MCF 10A (cell line): ENCODE results near the gene XIAP. TPM values are rescaled to one million over a fixed set of nuclear protein-coding genes. Genes with fewer than 3 reads are reported as not detected.

Experiments used
- BruUV-seq: library from RNA; stranded (reverse); fragments of 400-500 nt; replicated peaks from 2 replicates; lab custom pipeline; 2021; lab: Mats Ljungman, UMichigan
- CTCF ChIA-PET: fragments of 300-600 bp; sonication (Branson Sonifier 250); formaldehyde crosslinking; extraction: SDS; loops from one replicate; lab custom pipeline; 2021; ENCODE audit warnings: antibody characterized with exemption, inconsistent platforms; lab: Yijun Ruan, JAX
- POLR2A ChIA-PET: fragments of 300-600, 350-650 bp; sonication (Branson Sonifier 250); formaldehyde crosslinking; extraction: SDS; loops from one replicate; lab custom pipeline; 2020; ENCODE audit warnings: antibody characterized with exemption, inconsistent platforms; lab: Yijun Ruan, JAX
- DNase-seq: peaks from one replicate; pipeline ENCODE4 v3.0.0-alpha.2; 2018; ENCODE audit not compliant: unreplicated experiment
- H3K27ac Mint-ChIP-seq: one replicate; pipeline ENCODE4 v1.8.0; 2022; ENCODE audit warnings: mild to moderate bottlenecking, low read depth, mixed read lengths; ENCODE audit not compliant: unreplicated experiment
- H3K27me3 Mint-ChIP-seq: one replicate; pipeline ENCODE4 v1.8.0; 2022; ENCODE audit warnings: mixed read lengths; ENCODE audit not compliant: insufficient read depth, unreplicated experiment
- H3K36me3 Mint-ChIP-seq: one replicate; pipeline ENCODE4 v1.8.0; 2022; ENCODE audit warnings: mild to moderate bottlenecking, moderate library complexity, mixed read lengths; ENCODE audit not compliant: insufficient read depth, unreplicated experiment
- H3K4me1 Mint-ChIP-seq: one replicate; pipeline ENCODE4 v1.8.0; 2022; ENCODE audit warnings: mixed read lengths; ENCODE audit not compliant: insufficient read depth, unreplicated experiment
- H3K4me3 Mint-ChIP-seq: one replicate; pipeline ENCODE4 v1.8.0; 2022; ENCODE audit warnings: mild to moderate bottlenecking, moderate library complexity, mixed read lengths; ENCODE audit not compliant: unreplicated experiment
- H3K9me3 Mint-ChIP-seq: one replicate; pipeline ENCODE4 v1.8.0; 2022; ENCODE audit warnings: mixed read lengths; ENCODE audit not compliant: unreplicated experiment
- CTCF ChIP-seq: fragments of 200-600 bp; IDR thresholded peaks from one replicate; pipeline ENCODE4 v1.8.0; 2022; ENCODE audit warnings: antibody characterized with exemption, mild to moderate bottlenecking; ENCODE audit not compliant: unreplicated experiment
- intact Hi-C: fragments of 100-400 bp; cut with micrococcal nuclease; formaldehyde crosslinking; loops from 2 replicates; pipeline ENCODE4 v1.14.1; 2022
- total RNA-seq: library from RNA; stranded (reverse); gene quantifications from 2 replicates; pipeline ENCODE4 v1.2.3, GENCODE V29; 2022

The XIAP gene
- total RNA-seq, 1 experiment from 2014 or later, result 62.9 TPM

GRCh38 chrX:123959281-123960063 is 99.6 kb downstream of the XIAP start:
- H3K4me3 Mint-ChIP-seq, result peak overlapping the region; percentile 92
- no peak for TF ChIP-seq CTCF
- H3K36me3 Mint-ChIP-seq, result peaks cover 7% of the 10 kb centered on the region
- no peaks in the 10 kb centered on the region for H3K4me1 Mint-ChIP-seq
- TSS peak; percentile 66 for BruUV-seq
- intact Hi-C loops, result loop anchor here (1.0 kb wide), 3 partner anchors 17 to 126 kb away; partner anchors contain the start of gene XIAP
- H3K27ac Mint-ChIP-seq, result peak overlapping the region; percentile 99
- ChIA-PET POLR2A (interaction anchor here (0.7 to 3.2 kb wide), 18 partner anchors 8 to 126 kb away, joined by 3 to 22 read pairs (median 5); partner anchors contain the start of gene XIAP), CTCF (interaction anchor here (0.6 to 3.6 kb wide), 9 partner anchors 11 to 657 kb away, joined by 3 to 20 read pairs (median 3); no protein-coding TSS in a partner anchor)
- no peaks in the 10 kb centered on the region for H3K27me3 Mint-ChIP-seq
- no peaks in the 10 kb centered on the region for H3K9me3 Mint-ChIP-seq
- DNase-seq, result peak; percentile 53

- peaks cover 7% of the 10 kb centered on the region for H3K36me3 Mint-ChIP-seq
- H3K4me1 Mint-ChIP-seq, result no peaks in the 10 kb centered on the region
- no peaks in the 10 kb centered on the region for H3K27me3 Mint-ChIP-seq
- ChIA-PET CTCF (interaction anchor here (0.6 to 3.6 kb wide), 5 partner anchors 20 to 128 kb away, joined by 3 to 20 read pairs (median 3); no protein-coding TSS in a partner anchor), POLR2A (interaction anchor here (1.1 to 3.2 kb wide), 5 partner anchors 16 to 125 kb away, joined by 3 to 22 read pairs (median 3); partner anchors contain the start of gene XIAP)
- TSS peak; percentile 18 for BruUV-seq
- no peak for DNase-seq
- H3K9me3 Mint-ChIP-seq, result no peaks in the 10 kb centered on the region
- no peak for TF ChIP-seq CTCF
- peak overlapping the region; percentile 92 for H3K4me3 Mint-ChIP-seq
- intact Hi-C loops, result loop anchor here (1.0 kb wide), 3 partner anchors 15 to 128 kb away; partner anchors contain the start of gene XIAP
- peak overlapping the region; percentile 99 for H3K27ac Mint-ChIP-seq
Measured at GRCh38 chrX:123960956-123961267, 101.1 kb downstream of the XIAP start.

GRCh38 chrX:123961268-123962005 is 101.6 kb downstream of the XIAP start, which contains the start of gene STAG2:
Gene STAG2, plus strand, starts transcription at chrX:123961706. Its CDS starts 60,922 bp downstream, at chrX:124022628.
- intact Hi-C loops, result no loop called here
- DNase-seq, result peak; percentile 90
- Mint-ChIP-seq H3K27me3 (no peaks in the 10 kb centered on the region), H3K4me3 (peak within 1 kb of the TSS; percentile 92), H3K9me3 (no peaks in the 10 kb centered on the region), H3K27ac (peak within 1 kb of the TSS; percentile 99), H3K36me3 (peaks cover 7% of the 10 kb centered on the region), H3K4me1 (no peaks in the 10 kb centered on the region)
- CTCF ChIA-PET, result interaction anchor here (0.8 kb wide), 1 partner anchor 102 kb away, joined by 7 read pairs; no protein-coding TSS in a partner anchor
- no TSS peak for BruUV-seq
- POLR2A ChIA-PET, result interaction anchor here (0.7 to 3.2 kb wide), 7 partner anchors 15 to 1243 kb away, joined by 3 to 22 read pairs (median 3); partner anchors contain the start of gene XIAP
- no peak for TF ChIP-seq CTCF
